SK-N-SH (cell line): Measurements from ENCODE around the gene RASAL2. TPM values are rescaled to one million over a fixed set of nuclear protein-coding genes. Genes with fewer than 3 reads are reported as not detected.

ENCODE experiments used
- CTCF ChIA-PET: fragments of 300-600, 350-600 bp; formaldehyde crosslinking; extraction: SDS; loops from one replicate; lab custom pipeline; 2021; lab: Yijun Ruan, JAX
- POLR2A ChIA-PET: fragments of 350-600 bp; sonication (Branson Sonifier 250); formaldehyde crosslinking; extraction: SDS; loops from one replicate; lab custom pipeline; 2020; ENCODE audit warnings: antibody characterized with exemption, inconsistent platforms; lab: Yijun Ruan, JAX
- DNase-seq: peaks from one replicate; pipeline ENCODE4 v3.0.0; 2012
- H2AFZ ChIP-seq: fragments of 200-600 bp; sonication (generic); 2 replicates; pipeline ENCODE4 v1.8.1; 2016; ENCODE audit warnings: antibody characterized with exemption, mild to moderate bottlenecking, low read depth
- H3F3A ChIP-seq: fragments of 200-600 bp; sonication (generic); replicated peaks from 2 replicates; pipeline ENCODE3; 2016; ENCODE audit warnings: antibody characterized with exemption, mild to moderate bottlenecking; ENCODE audit not compliant: insufficient read depth
- H3K27ac ChIP-seq, 2 experiments: fragments of 200-500 bp in 1 of 2; fragments of 200-600 bp in 1 of 2; sonication (Bioruptor generic) in 1 of 2; sonication (generic), shearing (Covaris generic) in 1 of 2; 2 replicates each; pipeline versions ENCODE4 v1.5.1 to v1.6.1; 2014 to 2016; ENCODE audit warnings: low read depth in 2 of 2, inconsistent platforms in 1 of 2, low read length in 1 of 2, mild to moderate bottlenecking in 1 of 2, mixed read lengths in 1 of 2
- H3K27me3 ChIP-seq: fragments of 200-600 bp; sonication (generic), shearing (Covaris generic); 2 replicates; pipeline ENCODE4 v1.6.1; 2016; ENCODE audit warnings: mixed run types; ENCODE audit not compliant: insufficient read depth
- H3K36me3 ChIP-seq, 2 experiments: fragments of 200-500 bp in 1 of 2; fragments of 200-600 bp in 1 of 2; sonication (Bioruptor generic) in 1 of 2; sonication (generic) in 1 of 2; replicated peaks in 1 of 2; 2 replicates each; pipeline versions ENCODE3 to v1.5.1; 2014 to 2016; ENCODE audit warnings: low read length in 1 of 2, mild to moderate bottlenecking in 1 of 2; ENCODE audit not compliant: insufficient read depth in 2 of 2, control insufficient read depth in 1 of 2
- H3K4me1 ChIP-seq, 2 experiments: fragments of 200-500 bp in 1 of 2; fragments of 200-600 bp in 1 of 2; sonication (Bioruptor generic) in 1 of 2; sonication (generic), shearing (Covaris generic) in 1 of 2; 2 replicates each; pipeline versions ENCODE4 v1.5.1 to v1.6.1; 2014 to 2016; ENCODE audit warnings: low read depth in 1 of 2, low read length in 1 of 2, mixed run types in 1 of 2; ENCODE audit not compliant: insufficient read depth in 2 of 2, control insufficient read depth in 1 of 2
- H3K4me2 ChIP-seq: fragments of 200-600 bp; sonication (generic), shearing (Covaris generic); 2 replicates; pipeline ENCODE4 v1.6.1; 2017; ENCODE audit warnings: mixed run types
- H3K4me3 ChIP-seq, 2 experiments: fragments of 200-500 bp in 1 of 2; fragments of 200-600 bp in 1 of 2; sonication (Bioruptor generic) in 1 of 2; sonication (generic), shearing (Covaris generic) in 1 of 2; 2 replicates each; pipeline versions ENCODE4 v1.5.1 to v1.8.1; 2014 to 2016; ENCODE audit warnings: low read depth in 2 of 2, inconsistent platforms in 1 of 2, low read length in 1 of 2, mild to moderate bottlenecking in 1 of 2, mixed read lengths in 1 of 2, moderate library complexity in 1 of 2
- H3K79me2 ChIP-seq: fragments of 200-600 bp; sonication (generic); 2 replicates; pipeline ENCODE4 v1.8.1; 2017; ENCODE audit warnings: mild to moderate bottlenecking; ENCODE audit not compliant: insufficient read depth
- H3K9ac ChIP-seq: fragments of 200-600 bp; sonication (generic); 2 replicates; pipeline ENCODE4 v1.6.1; 2017; ENCODE audit warnings: mixed run types
- H3K9me2 ChIP-seq: fragments of 200-600 bp; sonication (generic); 2 replicates; pipeline ENCODE4 v1.6.1; 2017; ENCODE audit warnings: mixed run types
- H3K9me3 ChIP-seq: fragments of 200-600 bp; sonication (generic); 2 replicates; pipeline ENCODE4 v1.6.1; 2017; ENCODE audit warnings: mixed run types, mild to moderate bottlenecking, moderate library complexity
- H4K20me1 ChIP-seq: fragments of 200-600 bp; sonication (generic); 2 replicates; pipeline ENCODE4 v1.6.1; 2017; ENCODE audit warnings: mild to moderate bottlenecking, mixed run types; ENCODE audit not compliant: insufficient read depth
- EZH2phosphoT487 ChIP-seq: fragments of 200-600 bp; sonication (generic); IDR thresholded peaks from 2 replicates; pipeline ENCODE4 v1.6.1; 2017; ENCODE audit warnings: low read depth, mixed run types, mild to moderate bottlenecking, antibody characterized with exemption, moderate library complexity, borderline replicate concordance
- FOSL2 ChIP-seq: IDR thresholded peaks from 2 replicates; pipeline ENCODE4 v1.4.0; 2012; ENCODE audit warnings: low read depth, mild to moderate bottlenecking, moderate library complexity, borderline replicate concordance
- NRF1 ChIP-seq: IDR thresholded peaks from 2 replicates; pipeline ENCODE4 v1.6.1; 2012; ENCODE audit warnings: low read depth, mild to moderate bottlenecking, low read length
- POLR2AphosphoS5 ChIP-seq: IDR thresholded peaks from 2 replicates; pipeline ENCODE4 v1.6.1; 2012; ENCODE audit warnings: low read depth, low read length
- REST ChIP-seq: IDR thresholded peaks from 2 replicates; pipeline ENCODE4 v1.6.1; 2012; ENCODE audit warnings: mild to moderate bottlenecking, low read depth, low read length, moderate library complexity
- RFX5 ChIP-seq: IDR thresholded peaks from 2 replicates; pipeline ENCODE4 v1.6.1; 2012; ENCODE audit warnings: mild to moderate bottlenecking, improper control_type of control experiment, low read length
- TCF12 ChIP-seq: IDR thresholded peaks from 2 replicates; pipeline ENCODE4 v1.4.0; 2012
- TEAD4 ChIP-seq: IDR thresholded peaks from 2 replicates; pipeline ENCODE4 v1.4.0; 2012; ENCODE audit warnings: mild to moderate bottlenecking, borderline replicate concordance; ENCODE audit not compliant: insufficient read depth
- YY1 ChIP-seq: IDR thresholded peaks from 2 replicates; pipeline ENCODE4 v1.4.0; 2012; ENCODE audit warnings: low read depth, mild to moderate bottlenecking
- WGBS: methylation state at CpG from one replicate; pipeline ENCODE4 v1.1.6; 2017; ENCODE audit warnings: low lambda C conversion rate; 5-methylcytosine and 5-hydroxymethylcytosine counted together
- polyA plus RNA-seq, 3 experiments: library from polyadenylated mRNA; depleted of rRNA; stranded (reverse); fragments of >200 nt; gene quantifications; 2 replicates each; pipeline ENCODE4 v1.2.3, GENCODE V29; 2012
- TF ChIP-seq, protein P1 (sequence below): fragments of 150-350 bp; IDR thresholded peaks from 2 replicates; pipeline ENCODE4 v1.6.1; 2016; ENCODE audit warnings: mild to moderate bottlenecking, low read depth, low read length
- TF ChIP-seq, protein P2 (sequence below): IDR thresholded peaks from 2 replicates; pipeline ENCODE4 v1.4.0; 2012; ENCODE audit warnings: low read depth, borderline replicate concordance
- TF ChIP-seq, protein P3 (sequence below): fragments of 200-600 bp; sonication (generic); IDR thresholded peaks from 2 replicates; pipeline ENCODE4 v1.6.1; 2017; ENCODE audit warnings: antibody characterized with exemption, mild to moderate bottlenecking, moderate library complexity

The RASAL2 gene
- polyA plus RNA-seq, 1 of the 3 experiments (the other 2 are of a cell fraction), result 6.9 TPM

DNA sequence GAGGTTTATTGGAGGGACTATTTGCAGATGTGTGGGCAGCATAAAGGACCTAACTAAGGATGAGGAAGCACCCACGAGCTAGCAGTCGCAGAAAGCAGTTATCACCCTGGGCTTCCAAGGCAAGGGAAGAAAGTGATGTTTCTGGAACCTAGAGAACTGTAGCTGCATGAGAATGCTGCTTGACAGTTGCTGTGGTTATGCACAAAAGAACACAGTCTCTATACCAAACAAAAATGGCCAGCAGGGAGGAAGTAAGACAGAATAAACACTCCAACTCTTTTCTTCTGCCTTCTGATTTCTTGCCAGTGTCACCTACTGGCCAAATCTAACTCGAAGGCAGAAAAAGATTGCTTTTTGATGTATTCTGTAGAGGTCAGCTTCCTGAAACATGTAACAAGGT lies 190.2 kb downstream of the RASAL2 start:
- H3K4me1 ChIP-seq, result peaks cover 0 to 4% of the 10 kb centered on the region in 2 experiments; a peak in 1 of 4 replicates
- no peak overlapping the region for H3K4me3 ChIP-seq
- DNase-seq, result no peak
- H2AFZ ChIP-seq, result no peak overlapping the region
- ChIA-PET CTCF (interaction anchor here (1.0 to 2.4 kb wide), 2 partner anchors 15 to 28 kb away, joined by 3 to 12 read pairs; no protein-coding TSS in a partner anchor), POLR2A (no interaction called here)
- H3K9me2 ChIP-seq, result no peaks in the 10 kb centered on the region
- H3K27me3 ChIP-seq, result no peaks in the 10 kb centered on the region
- H3K9ac ChIP-seq, result no peak overlapping the region
- H4K20me1 ChIP-seq, result no peaks in the 10 kb centered on the region
- H3K9me3 ChIP-seq, result no peaks in the 10 kb centered on the region
- WGBS, result 87% methylated on average over 3 of the region's 3 CpGs
- H3K36me3 ChIP-seq, result peaks cover 11% of the 10 kb centered on the region in 2 experiments
- no peaks in the 10 kb centered on the region for H3F3A ChIP-seq
- no peak overlapping the region for H3K4me2 ChIP-seq
- TF ChIP-seq YY1, result no peak
- TF ChIP-seq EZH2phosphoT487, result no peak
- TF ChIP-seq, protein P1, sequence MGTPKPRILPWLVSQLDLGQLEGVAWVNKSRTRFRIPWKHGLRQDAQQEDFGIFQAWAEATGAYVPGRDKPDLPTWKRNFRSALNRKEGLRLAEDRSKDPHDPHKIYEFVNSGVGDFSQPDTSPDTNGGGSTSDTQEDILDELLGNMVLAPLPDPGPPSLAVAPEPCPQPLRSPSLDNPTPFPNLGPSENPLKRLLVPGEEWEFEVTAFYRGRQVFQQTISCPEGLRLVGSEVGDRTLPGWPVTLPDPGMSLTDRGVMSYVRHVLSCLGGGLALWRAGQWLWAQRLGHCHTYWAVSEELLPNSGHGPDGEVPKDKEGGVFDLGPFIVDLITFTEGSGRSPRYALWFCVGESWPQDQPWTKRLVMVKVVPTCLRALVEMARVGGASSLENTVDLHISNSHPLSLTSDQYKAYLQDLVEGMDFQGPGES, result no peak
- TF ChIP-seq, protein P2, sequence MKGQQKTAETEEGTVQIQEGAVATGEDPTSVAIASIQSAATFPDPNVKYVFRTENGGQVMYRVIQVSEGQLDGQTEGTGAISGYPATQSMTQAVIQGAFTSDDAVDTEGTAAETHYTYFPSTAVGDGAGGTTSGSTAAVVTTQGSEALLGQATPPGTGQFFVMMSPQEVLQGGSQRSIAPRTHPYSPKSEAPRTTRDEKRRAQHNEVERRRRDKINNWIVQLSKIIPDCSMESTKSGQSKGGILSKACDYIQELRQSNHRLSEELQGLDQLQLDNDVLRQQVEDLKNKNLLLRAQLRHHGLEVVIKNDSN, result no peak
- TF ChIP-seq, protein P3, sequence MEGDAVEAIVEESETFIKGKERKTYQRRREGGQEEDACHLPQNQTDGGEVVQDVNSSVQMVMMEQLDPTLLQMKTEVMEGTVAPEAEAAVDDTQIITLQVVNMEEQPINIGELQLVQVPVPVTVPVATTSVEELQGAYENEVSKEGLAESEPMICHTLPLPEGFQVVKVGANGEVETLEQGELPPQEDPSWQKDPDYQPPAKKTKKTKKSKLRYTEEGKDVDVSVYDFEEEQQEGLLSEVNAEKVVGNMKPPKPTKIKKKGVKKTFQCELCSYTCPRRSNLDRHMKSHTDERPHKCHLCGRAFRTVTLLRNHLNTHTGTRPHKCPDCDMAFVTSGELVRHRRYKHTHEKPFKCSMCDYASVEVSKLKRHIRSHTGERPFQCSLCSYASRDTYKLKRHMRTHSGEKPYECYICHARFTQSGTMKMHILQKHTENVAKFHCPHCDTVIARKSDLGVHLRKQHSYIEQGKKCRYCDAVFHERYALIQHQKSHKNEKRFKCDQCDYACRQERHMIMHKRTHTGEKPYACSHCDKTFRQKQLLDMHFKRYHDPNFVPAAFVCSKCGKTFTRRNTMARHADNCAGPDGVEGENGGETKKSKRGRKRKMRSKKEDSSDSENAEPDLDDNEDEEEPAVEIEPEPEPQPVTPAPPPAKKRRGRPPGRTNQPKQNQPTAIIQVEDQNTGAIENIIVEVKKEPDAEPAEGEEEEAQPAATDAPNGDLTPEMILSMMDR, result no peak
- no peak for TF ChIP-seq TEAD4
- no peak for TF ChIP-seq RFX5
- TF ChIP-seq REST, result no peak
- no peak for TF ChIP-seq NRF1
- TF ChIP-seq FOSL2, result no peak
- no peak for TF ChIP-seq TCF12
- no peak for TF ChIP-seq POLR2AphosphoS5
- TF ChIP-seq, all 33 proteins: peak for 0
- H3K27ac ChIP-seq, result no peak overlapping the region
- H3K79me2 ChIP-seq, result no peaks in the 10 kb centered on the region; the same call in none of the 2 replicates
